Measurements from ENCODE around the gene CDIPT. TPM values are rescaled to one million over a fixed set of nuclear protein-coding genes. Genes with fewer than 3 reads are reported as not detected.

The CDIPT gene
- total RNA-seq, 1 donor from 2014 or later: 114 TPM

- no peak for DNase-seq (ENCODE audit: low read depth)
Observed at GRCh38 chr16:29826342-29826695, 36.7 kb downstream of the CDIPT start.

DNA sequence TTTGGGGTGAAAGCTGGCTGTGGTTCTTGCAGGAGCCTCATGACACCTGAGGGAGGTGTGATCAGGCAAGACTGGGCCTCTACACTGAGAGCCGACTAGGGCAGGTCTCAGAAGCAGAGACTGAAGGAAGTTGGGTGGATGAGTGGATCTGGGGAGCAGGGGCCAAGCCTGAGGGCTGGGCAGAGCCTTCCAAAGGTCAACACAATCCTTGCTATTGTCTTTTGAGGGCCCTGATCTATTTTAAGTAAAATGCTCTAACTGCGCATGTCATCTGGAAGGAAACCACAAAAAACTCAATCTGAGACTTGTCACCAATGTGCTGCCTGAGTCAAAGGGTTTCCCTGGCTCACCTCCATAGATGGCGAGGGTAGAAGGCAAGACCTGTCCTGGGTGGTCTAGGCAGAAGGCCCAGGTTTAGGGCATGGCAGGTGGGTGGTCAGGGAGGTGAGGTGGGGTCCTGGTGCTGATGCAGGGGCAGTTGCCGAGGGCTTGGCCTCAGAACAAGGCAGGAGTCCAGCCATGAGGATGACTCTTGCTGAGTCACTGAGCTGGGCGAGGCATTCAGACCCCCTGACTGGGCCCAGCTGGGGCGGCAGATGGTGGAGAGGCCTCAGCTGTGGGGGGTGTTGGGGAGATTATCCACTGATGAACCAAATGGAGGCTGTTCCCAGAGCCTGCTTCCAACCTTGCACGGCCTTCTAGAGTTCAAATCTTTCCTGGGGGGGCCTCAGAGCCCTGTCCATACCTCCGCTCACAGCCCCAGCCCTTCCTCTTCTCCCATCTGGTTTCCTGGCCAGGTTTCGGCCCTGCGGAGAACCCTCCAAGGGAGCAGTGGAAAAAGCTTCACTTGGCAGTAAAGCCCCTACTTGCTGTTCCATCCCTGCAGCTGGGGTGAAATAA lies 37.6 kb downstream of the CDIPT start:
- peak; percentile 61 for DNase-seq (ENCODE audit: low read depth)

DNA sequence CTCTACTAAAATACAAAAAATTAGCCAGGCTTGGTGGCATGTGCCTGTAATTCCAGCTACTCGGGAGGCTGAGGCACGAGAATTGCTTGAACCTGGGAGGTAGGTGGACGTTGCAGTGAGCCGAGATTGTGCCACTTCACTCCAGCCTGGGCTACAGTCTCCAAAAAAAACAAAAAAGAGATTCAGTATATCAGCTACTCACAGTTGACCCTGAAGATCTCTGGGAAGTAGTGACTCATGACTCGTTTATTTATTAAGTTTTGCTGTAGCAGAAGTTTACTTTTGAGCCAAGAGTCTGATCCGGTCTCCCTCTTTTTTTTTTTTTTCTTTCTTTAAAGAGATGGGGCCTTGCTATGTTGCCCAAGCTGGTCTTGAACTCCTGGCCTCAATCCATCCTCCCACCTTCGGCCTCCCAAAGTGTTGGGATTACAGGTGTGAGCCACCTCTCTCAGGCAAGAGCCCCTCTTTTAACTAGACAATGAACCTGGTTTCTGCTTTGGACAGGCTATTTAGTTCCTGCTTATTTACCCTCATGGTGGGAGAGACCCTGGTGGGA lies 38.4 kb downstream of the CDIPT start:
- peak; percentile 89 for DNase-seq (ENCODE audit: low read depth)

DNA sequence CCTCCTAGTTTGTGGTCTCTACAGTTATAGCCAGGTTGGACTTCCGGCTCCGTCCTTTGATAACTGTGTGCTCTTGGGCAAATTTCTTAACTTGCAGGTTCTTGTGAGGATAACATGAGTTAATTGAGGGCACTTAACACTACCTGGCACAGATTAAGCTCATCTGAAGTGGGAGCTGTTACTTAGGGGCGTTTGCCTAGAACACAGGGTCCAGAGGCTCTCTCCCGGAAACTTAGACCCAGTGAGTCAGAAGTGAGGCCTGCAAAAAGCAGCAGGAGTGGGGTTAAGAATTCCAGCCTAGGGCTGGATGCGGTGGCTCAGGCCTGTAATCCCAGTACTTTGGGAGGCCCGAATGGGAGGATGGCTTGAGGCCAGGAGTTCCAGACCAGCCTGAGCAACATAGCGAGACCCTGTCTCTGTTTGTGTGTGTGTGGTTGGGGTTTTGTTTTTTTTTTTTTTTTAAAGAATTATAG lies 41.3 kb downstream of the CDIPT start:
- peak; percentile 86 for DNase-seq (ENCODE audit: low read depth)

- peak; percentile 58 for DNase-seq (ENCODE audit: low read depth)
Observed at GRCh38 chr16:29820730-29821642, 42.0 kb downstream of the CDIPT start.

GRCh38 chr16:29820271-29820701 lies 42.7 kb downstream of the CDIPT start, which contains the start of gene MVP:
TSS of gene MVP (plus strand) at chr16:29820462. CDS start at chr16:29830550, 10,088 bp downstream.
- DNase-seq (ENCODE audit: low read depth): peak; percentile 47

- DNase-seq (ENCODE audit: low read depth): no peak
Observed at GRCh38 chr16:29819506-29819905, 43.5 kb downstream of the CDIPT start.

DNA sequence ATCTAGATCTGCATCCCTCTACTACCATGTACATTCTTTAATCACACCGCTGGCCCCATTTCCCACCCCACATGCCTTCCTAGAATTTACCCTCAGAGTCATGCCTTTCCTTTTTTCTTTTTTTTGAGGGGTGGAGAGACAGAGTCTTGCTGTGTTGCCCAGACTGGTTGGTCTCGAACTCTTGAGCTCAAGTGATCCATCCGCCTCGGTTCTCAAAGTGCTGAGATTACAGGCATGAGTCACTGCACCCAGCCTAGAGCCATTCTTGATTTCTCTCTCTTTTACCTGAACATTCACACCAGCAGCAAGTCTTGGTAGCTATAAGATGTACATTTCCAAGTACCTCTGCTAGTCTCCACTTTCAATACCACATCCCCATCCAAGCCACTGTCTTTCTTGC lies 44.9 kb downstream of the CDIPT start:
- DNase-seq (ENCODE audit: low read depth): no peak

DNA sequence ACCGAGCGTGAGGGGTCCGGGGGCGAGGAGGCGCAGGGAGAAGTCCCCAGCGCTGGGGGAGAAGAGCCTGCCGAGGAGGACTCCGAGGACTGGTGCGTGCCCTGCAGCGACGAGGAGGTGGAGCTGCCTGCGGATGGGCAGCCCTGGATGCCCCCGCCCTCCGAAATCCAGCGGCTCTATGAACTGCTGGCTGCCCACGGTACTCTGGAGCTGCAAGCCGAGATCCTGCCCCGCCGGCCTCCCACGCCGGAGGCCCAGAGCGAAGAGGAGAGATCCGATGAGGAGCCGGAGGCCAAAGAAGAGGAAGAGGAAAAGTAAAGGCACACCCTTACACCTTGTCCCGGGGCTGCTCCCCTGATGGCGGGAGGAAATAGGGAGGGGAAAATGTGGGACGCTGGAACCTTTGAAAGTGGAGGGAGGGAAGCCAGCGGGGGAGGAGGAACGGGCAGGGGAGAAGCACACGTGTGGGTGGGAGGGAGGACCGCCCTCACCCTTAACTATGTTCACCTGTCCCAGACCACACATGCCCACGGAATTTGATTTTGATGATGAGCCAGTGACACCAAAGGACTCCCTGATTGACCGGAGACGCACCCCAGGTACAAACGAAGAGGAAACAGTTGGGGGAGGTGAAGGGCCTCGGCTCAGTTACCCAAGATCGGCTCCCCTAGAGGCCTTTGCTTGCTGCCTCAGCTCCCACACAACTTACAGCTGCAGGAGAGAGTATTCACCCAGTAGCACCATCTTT lies 46.2 kb downstream of the CDIPT start:
- DNase-seq (ENCODE audit: low read depth): no peak

- peak; percentile 99 for DNase-seq (ENCODE audit: low read depth)
Observed at GRCh38 chr16:29815793-29816693, 47.0 kb downstream of the CDIPT start, which contains the start of gene PAGR1. TSS of gene PAGR1 (plus strand) at chr16:29816152. CDS start at chr16:29816526, 374 bp downstream.

- no peak for DNase-seq (ENCODE audit: low read depth)
Observed at GRCh38 chr16:29815032-29815721, 47.8 kb downstream of the CDIPT start.

GRCh38 chr16:29814592-29814991 lies 48.4 kb downstream of the CDIPT start:
- DNase-seq (ENCODE audit: low read depth): no peak

DNA sequence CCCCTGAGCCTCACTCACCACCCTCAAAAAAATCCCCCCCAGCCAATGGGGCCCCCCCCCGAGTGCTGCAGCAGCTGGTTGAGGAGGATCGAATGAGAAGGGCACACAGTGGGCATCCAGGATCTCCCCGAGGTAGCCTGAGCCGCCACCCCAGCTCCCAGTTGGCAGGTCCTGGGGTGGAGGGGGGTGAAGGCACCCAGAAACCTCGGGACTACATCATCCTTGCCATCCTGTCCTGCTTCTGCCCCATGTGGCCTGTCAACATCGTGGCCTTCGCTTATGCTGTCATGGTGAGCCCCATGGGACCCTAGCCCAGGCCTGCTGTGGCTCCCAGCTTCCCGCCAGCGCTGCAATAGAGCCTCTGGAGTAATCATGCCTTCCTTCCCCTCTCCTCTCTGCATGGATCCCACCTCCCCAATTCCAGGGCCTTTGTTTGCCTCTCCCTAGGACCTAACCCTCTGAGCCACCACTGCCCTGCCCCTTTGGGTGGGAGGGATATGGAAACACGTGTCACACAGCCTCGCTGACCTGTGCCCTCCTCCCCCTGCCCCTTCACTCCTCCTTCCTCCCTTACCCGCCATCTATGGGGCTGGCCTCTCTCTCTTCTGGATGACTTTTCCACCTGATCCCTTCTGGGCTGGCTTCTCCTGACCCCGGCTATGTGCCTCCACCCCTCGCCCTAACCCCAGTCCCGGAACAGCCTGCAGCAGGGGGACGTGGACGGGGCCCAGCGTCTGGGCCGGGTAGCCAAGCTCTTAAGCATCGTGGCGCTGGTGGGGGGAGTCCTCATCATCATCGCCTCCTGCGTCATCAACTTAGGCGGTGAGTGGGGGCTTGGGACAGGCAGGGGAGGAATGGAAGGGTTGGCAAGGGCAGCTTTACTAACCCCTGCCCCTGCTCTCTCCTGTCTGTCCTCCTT lies 49.1 kb downstream of the CDIPT start:
- DNase-seq (ENCODE audit: low read depth): no peak

- DNase-seq (ENCODE audit: low read depth): no peak
Observed at GRCh38 chr16:29812754-29813643, 50.0 kb downstream of the CDIPT start.

DNA sequence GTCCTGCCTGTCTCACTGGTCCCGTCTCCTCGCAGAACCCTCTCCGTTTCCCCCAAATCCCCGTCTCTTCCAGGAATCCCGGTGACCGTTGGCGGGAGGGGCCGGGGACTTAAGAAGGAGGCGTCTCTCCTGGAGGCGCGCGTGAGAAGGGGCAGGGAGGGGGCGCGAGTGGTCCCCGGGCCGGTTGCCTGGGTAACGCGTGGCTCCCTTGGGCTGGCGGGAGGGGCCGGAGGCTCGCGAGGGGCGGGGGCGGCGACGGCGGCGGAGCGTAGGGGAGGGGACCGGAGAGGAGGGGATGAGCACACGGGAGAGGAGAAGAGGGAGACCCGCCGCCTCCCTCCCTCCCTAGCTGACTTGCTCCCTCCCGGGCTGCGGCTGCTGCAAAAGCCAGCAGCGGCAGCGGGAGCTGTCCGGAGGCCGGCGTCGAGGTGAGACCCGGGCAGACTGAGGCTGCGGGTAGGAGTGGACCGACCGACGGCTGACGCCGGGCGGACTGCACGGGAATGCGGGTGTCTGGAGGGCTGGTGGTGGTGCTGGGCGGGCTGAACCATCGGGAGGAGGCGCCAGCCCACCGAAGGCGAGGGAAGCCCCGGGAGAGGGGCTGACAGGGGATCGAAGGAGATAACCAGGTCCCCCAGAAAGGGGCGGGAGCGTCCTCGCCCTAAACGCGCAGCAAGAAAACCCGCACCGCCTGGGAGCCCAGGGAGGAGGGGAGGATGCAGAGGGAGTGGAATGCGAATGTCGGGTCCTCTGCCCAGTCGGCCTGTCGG lies 50.9 kb downstream of the CDIPT start, which contains the start of gene PRRT2:
TSS of gene PRRT2 (plus strand) at position 298 of the 770 bp plus-strand sequence. CDS start 862 bp downstream, outside the sequence.
- DNase-seq (ENCODE audit: low read depth): no peak

- DNase-seq (ENCODE audit: low read depth): peak; percentile 94
Observed at GRCh38 chr16:29811170-29811895, 51.7 kb downstream of the CDIPT start.

All from renal cortical epithelial cell (primary cell).